Measurements from ENCODE around the gene GNAI2. TPM values are rescaled to one million over a fixed set of nuclear protein-coding genes. Genes with fewer than 3 reads are reported as not detected.

The GNAI2 gene
- total and polyA plus RNA-seq, 2 donors (not counting 3 experiments of a cell fraction or from before 2014, with no cell fraction given): 767 to 1,875 TPM

GRCh38 chr3:50194903-50195500, 41.0 kb upstream of the GNAI2 start:
- dilution Hi-C loops (cut with MboI; ENCODE audit: extremely low pct_ligation_motif_present, low sequenced_read_pairs) (no loop called here), intact Hi-C loops (cut with micrococcal nuclease) (loop anchor here (1.0 to 5.0 kb wide), 4 partner anchors 31 to 347 kb away; no protein-coding TSS in a partner anchor)
- no peak overlapping the region for H3K4me2 ChIP-seq (ENCODE audit: insufficient read depth, low read length)
- TF ChIP-seq POLR2AphosphoS5 (IDR thresholded peaks at IDR 0.05; ENCODE audit: insufficient read depth, low read depth, low read length): no peak
- no peak for TF ChIP-seq CTCF (IDR thresholded peaks at IDR 0.05; ENCODE audit: extremely low read depth in 1 of 2, insufficient read depth in 1 of 2, low read depth in 1 of 2, low read length in 2 of 2)
- no peak for TF ChIP-seq POLR2A (IDR thresholded peaks at IDR 0.05; ENCODE audit: low read depth, low read length)
- no peak for TF ChIP-seq EZH2 (IDR thresholded peaks at IDR 0.05; ENCODE audit: borderline replicate concordance, low read depth, low read length, severe bottlenecking)
- TF ChIP-seq FOS (IDR thresholded peaks at IDR 0.05; ENCODE audit: borderline replicate concordance, insufficient read depth, low read length): no peak
- TF ChIP-seq MAX (IDR thresholded peaks at IDR 0.05; ENCODE audit: insufficient read depth, insufficient read length): no peak
- no peak for TF ChIP-seq JUN (IDR thresholded peaks at IDR 0.05; ENCODE audit: borderline replicate concordance, insufficient read depth, insufficient read length, low read depth)
- TF ChIP-seq MYC (IDR thresholded peaks at IDR 0.05; ENCODE audit: low read depth, low read length): no peak
- TF ChIP-seq GATA2 (IDR thresholded peaks at IDR 0.05; ENCODE audit: insufficient read depth, insufficient read length, low read depth, low read length): no peak
- no peaks in the 10 kb centered on the region for H3K36me3 ChIP-seq (ENCODE audit: control insufficient read depth in 2 of 2, extremely low read depth in 1 of 2, insufficient read depth in 2 of 2, low read length in 2 of 2)
- peaks cover 5% of the 10 kb centered on the region for H3K4me1 ChIP-seq (ENCODE audit: control insufficient read depth, extremely low read depth, insufficient read depth, low read length)
- no peaks in the 10 kb centered on the region for H4K20me1 ChIP-seq (replicated peaks; ENCODE audit: control insufficient read depth, extremely low read depth, insufficient read depth, low read length)
- DNase-seq (ENCODE audit: low read depth, low spot score) (no peak), FAIRE-seq (no peak)
- H3K9ac ChIP-seq (replicated peaks; ENCODE audit: extremely low read depth, insufficient read depth, low read length): no peak overlapping the region
- ChIA-PET CTCF (interaction anchor here (0.6 to 12.0 kb wide), 30 partner anchors 9 to 348 kb away, joined by 3 to 314 read pairs (median 9); partner anchors contain the start of genes GNAI2, HYAL2, SEMA3B and SLC38A3), POLR2A (interaction anchor here (1.6 kb wide), 1 partner anchor 31 kb away, joined by 7 read pairs; no protein-coding TSS in a partner anchor)
- no peaks in the 10 kb centered on the region for H3K9me3 ChIP-seq (replicated peaks; ENCODE audit: control insufficient read depth, insufficient read depth, low read length)
- no TSS peak for BruUV-seq (replicated peaks)
- H3K9me1 ChIP-seq (replicated peaks; ENCODE audit: control insufficient read depth, extremely low read depth, insufficient read depth, low read length): no peaks in the 10 kb centered on the region
- no peaks in the 10 kb centered on the region for H3K79me2 ChIP-seq (ENCODE audit: control insufficient read depth, insufficient read depth, low read length)
- H3K4me3 ChIP-seq (replicated peaks in 1 of 3; ENCODE audit: insufficient read depth in 1 of 3, low read depth in 1 of 3, low read length in 3 of 3): no peak overlapping the region
- H3K27ac ChIP-seq (ENCODE audit: insufficient read depth, low read depth, low read length): no peak overlapping the region
- peaks cover 11 to 13% of the 10 kb centered on the region in 2 experiments for H3K27me3 ChIP-seq (ENCODE audit: control insufficient read depth in 2 of 2, insufficient read depth in 2 of 2, low read length in 2 of 2)
- H2AFZ ChIP-seq (ENCODE audit: low read depth, low read length): peak overlapping the region; percentile 11

Data from endothelial cell of umbilical vein (primary cell).